LNCAP (cell line): ENCODE data around the gene EIF3D.

ENCODE experiments used
- TF ChIP-seq, protein P1 (sequence below): fragments of 450-650 bp; IDR thresholded peaks from 2 replicates; pipeline ENCODE4 v1.5.1; 2017; ENCODE audit warnings: mild to moderate bottlenecking

The EIF3D gene

DNA sequence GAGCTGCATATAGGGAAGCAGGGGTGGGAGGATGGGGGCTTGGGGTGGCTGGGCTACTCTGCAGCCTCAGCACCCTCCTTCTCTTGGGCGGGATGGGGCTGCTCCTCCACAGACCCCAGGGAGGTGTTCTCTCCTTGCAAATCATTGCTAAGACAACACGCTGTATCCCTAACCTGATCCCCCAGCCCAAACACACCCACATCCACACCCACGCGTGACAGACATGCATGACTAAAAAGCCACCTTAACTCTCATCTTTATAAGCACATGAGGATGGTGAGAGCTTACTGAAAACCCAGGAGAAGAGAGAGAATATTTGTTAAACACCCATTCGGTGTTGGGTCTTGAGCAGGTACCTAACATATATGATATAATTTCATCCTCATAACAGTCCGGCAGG is 39.9 kb upstream of the EIF3D start:
- TF ChIP-seq, protein P1, sequence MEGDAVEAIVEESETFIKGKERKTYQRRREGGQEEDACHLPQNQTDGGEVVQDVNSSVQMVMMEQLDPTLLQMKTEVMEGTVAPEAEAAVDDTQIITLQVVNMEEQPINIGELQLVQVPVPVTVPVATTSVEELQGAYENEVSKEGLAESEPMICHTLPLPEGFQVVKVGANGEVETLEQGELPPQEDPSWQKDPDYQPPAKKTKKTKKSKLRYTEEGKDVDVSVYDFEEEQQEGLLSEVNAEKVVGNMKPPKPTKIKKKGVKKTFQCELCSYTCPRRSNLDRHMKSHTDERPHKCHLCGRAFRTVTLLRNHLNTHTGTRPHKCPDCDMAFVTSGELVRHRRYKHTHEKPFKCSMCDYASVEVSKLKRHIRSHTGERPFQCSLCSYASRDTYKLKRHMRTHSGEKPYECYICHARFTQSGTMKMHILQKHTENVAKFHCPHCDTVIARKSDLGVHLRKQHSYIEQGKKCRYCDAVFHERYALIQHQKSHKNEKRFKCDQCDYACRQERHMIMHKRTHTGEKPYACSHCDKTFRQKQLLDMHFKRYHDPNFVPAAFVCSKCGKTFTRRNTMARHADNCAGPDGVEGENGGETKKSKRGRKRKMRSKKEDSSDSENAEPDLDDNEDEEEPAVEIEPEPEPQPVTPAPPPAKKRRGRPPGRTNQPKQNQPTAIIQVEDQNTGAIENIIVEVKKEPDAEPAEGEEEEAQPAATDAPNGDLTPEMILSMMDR = no peak

GRCh38 chr22:36566720-36567119 is 37.8 kb upstream of the EIF3D start:
- TF ChIP-seq, protein P1 = no peak

DNA sequence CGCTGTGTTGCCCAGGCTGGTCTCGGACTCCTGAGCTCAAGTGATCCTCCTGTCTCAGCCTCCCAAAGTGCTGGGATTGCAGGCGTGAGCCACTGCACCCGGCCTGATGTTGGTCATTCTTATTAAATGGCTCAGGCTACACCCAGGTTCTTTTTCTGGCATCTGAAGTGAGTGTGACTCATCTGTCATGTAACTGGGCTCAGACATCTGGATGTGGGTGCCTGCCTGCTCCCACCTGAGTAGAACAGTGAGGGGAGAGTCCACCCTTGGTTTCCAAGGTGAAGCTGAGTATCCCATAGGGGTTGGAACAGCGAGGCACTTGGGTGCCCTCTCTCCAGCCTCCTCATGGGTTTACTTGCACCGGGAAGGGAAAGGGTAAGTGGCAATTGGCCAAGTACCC is 36.7 kb upstream of the EIF3D start:
- TF ChIP-seq, protein P1 = no peak

- TF ChIP-seq, protein P1 = no peak
Measured at GRCh38 chr22:36565159-36565507, 36.2 kb upstream of the EIF3D start.

DNA sequence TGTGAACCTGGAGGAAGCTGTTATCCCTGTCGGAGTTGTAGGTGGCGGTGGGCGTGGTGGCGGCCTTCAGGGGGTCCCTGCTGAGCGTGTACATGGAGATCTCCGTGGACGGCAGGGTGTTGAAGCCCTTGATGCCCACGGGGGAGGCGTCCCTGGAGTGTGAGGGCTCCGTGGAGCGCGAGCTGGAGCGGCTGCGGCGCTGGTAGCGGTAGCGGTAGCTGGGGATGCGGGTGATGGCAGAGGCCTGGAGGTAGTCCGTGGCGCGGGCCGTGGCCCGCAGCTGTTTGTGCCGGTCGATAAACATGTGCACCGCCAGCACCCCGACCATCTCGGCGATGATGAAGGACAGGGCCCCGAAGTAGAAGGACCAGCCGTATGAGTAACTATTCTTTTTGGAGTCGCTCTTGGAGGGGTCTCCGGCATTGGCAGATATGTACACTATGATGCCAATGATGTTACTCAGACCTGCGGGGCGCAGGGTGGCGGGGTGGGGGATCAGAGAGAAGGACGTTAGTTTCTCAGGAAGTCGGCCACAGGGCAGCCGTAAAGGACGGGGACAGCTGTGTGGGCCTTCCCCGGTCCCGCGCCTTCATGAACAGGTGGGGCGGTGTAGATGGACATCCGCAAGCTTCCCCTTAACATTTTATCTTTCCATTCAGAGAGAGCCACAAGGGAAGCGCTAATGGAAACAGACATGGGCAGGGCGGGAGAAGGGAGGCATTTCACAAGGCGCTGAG is 35.6 kb upstream of the EIF3D start:
- TF ChIP-seq, protein P1 = no peak

- TF ChIP-seq, protein P1 = no peak
Measured at GRCh38 chr22:36563898-36564297, 34.9 kb upstream of the EIF3D start.

- TF ChIP-seq, protein P1 = no peak
Measured at GRCh38 chr22:36563444-36563843, 34.5 kb upstream of the EIF3D start.

DNA sequence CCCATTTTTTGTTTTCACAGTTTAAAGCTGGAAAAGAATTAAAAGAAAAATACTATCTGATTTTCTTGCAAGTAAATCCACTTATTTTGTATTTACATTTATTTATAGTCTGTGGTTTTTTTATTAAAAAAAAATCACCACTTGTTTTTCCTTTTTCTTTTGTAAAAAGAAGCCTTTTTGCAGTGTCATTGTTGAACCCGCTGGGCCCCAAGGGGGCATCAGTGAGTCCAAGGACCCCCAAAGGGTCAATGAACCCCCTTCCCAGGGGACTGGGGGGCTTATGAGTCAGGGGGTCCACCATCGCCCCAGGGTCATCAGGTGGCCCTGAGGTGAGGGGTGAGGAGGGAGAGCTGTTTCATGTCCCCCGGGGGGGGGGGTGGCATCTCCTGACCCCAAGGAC is 34.0 kb upstream of the EIF3D start:
- TF ChIP-seq, protein P1 = no peak
